IgD-negative memory B cell (primary cell): ENCODE results near the gene PBLD. TPM values are rescaled to one million over a fixed set of nuclear protein-coding genes. Genes with fewer than 3 reads are reported as not detected.
A peak's percentile ranks its signal among the peaks of the same experiment; 100 is the strongest.

Experiments
- H3K27ac Mint-ChIP-seq, 3 donors: one replicate each; pipeline ENCODE4 v1.8.0; 2020 to 2022; ENCODE audit warnings: mild to moderate bottlenecking in 3 of 3, mixed read lengths in 3 of 3, moderate library complexity in 1 of 3
- H3K27me3 Mint-ChIP-seq: one replicate; pipeline ENCODE4 v1.8.0; 2021; ENCODE audit warnings: mixed read lengths
- H3K36me3 Mint-ChIP-seq: one replicate; pipeline ENCODE4 v1.8.0; 2020; ENCODE audit warnings: mild to moderate bottlenecking, mixed read lengths
- H3K4me1 Mint-ChIP-seq, 3 donors: one replicate each; pipeline ENCODE4 v1.8.0; 2020 to 2022; ENCODE audit warnings: mixed read lengths in 3 of 3, mild to moderate bottlenecking in 1 of 3
- H3K4me3 Mint-ChIP-seq, 4 donors: one replicate each; pipeline ENCODE4 v1.8.0; 2020 to 2022; ENCODE audit warnings: mild to moderate bottlenecking in 4 of 4, mixed read lengths in 4 of 4, moderate library complexity in 3 of 4
- H3K9me3 Mint-ChIP-seq, 3 donors: one replicate each; pipeline ENCODE4 v1.8.0; 2020 to 2021; ENCODE audit warnings: mixed read lengths in 3 of 3, mild to moderate bottlenecking in 1 of 3
- polyA plus RNA-seq: library from polyadenylated mRNA; unstranded; fragments of 300-500 nt; fragmentation: Illumina TruSeq; gene quantifications from one replicate; pipeline ENCODE4 v1.2.3, GENCODE V29; 2021

Gene PBLD
- polyA plus RNA-seq, 1 donor from 2014 or later = 0.45 TPM

DNA sequence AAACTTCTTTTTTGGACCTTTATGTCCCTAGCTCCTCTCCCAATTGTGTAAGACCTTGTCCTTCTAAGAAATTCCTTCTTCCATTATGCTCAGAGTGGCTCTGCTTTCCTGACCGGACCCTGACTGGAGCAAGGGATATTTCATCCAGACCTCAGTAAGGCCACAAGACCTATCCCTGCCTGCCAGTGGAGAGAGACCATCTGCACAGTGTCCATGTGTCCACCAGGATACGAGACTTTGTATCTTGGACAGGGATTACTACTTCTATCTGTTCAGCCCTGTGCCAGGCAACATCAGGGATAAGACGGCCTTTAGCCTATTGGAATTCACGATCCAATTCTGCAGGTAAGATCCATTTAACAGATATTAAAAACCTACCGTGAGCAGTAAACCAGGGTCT lies 93.7 kb downstream of the PBLD start:
- H3K27me3 Mint-ChIP-seq = peaks cover 1% of the 10 kb centered on the region
- H3K9me3 Mint-ChIP-seq = no peaks in the 10 kb centered on the region
- H3K4me3 Mint-ChIP-seq = no peak overlapping the region
- no peak overlapping the region for H3K27ac Mint-ChIP-seq
- no peaks in the 10 kb centered on the region for H3K36me3 Mint-ChIP-seq
- H3K4me1 Mint-ChIP-seq = peaks cover 0 to 4% (median 1%) of the 10 kb centered on the region in 3 donors

DNA sequence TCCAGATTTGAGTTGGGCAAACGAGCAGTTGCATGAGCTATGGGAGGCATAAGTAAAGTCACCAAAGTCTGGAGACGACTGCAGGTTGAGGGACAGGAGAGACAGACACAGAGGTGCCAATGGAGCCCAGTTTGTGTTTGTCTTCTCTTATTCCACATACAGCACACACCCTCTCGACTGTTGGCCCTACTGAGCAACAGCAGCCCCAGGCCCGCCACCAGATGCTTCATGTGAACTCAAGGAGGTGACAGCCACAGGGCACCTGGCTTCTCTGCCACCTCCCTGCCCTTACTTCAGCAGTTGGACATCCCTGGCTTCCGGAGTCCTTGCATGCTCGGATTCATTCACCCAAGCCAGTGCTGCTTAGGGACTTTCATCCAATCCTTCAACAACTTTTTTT lies 94.4 kb downstream of the PBLD start:
- Mint-ChIP-seq H3K27me3 (peaks cover 1% of the 10 kb centered on the region), H3K27ac (no peak overlapping the region), H3K36me3 (no peaks in the 10 kb centered on the region)

DNA sequence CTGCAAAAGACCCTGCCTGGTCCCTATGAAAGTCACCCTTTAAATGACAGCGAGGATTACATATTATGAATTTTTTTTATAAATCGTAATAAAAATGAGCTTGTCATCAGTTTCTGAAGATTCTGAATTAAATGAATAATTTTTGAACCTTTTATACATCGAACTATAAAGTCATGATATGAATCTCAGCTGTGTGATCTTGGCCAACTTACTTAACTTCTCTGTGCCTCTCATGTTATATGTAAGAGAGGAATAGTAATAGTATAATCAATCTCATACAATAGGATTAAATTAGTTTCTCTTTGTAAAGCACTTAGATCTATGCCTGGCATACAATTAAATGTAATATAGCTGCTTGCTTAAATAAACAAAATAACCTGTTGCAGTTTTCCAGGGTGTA lies 95.6 kb downstream of the PBLD start:
- Mint-ChIP-seq H3K27me3 (peaks cover 7% of the 10 kb centered on the region), H3K9me3 (no peaks in the 10 kb centered on the region), H3K27ac (no peak overlapping the region), H3K36me3 (no peaks in the 10 kb centered on the region), H3K4me3 (no peak overlapping the region), H3K4me1 (peaks cover 0 to 5% (median 1%) of the 10 kb centered on the region in 3 donors)

More for the DNA sequence above, 94.4 kb downstream of the PBLD start:
- Mint-ChIP-seq H3K4me1 (peaks cover 0 to 4% (median 1%) of the 10 kb centered on the region in 3 donors), H3K9me3 (no peaks in the 10 kb centered on the region), H3K4me3 (no peak overlapping the region)

DNA sequence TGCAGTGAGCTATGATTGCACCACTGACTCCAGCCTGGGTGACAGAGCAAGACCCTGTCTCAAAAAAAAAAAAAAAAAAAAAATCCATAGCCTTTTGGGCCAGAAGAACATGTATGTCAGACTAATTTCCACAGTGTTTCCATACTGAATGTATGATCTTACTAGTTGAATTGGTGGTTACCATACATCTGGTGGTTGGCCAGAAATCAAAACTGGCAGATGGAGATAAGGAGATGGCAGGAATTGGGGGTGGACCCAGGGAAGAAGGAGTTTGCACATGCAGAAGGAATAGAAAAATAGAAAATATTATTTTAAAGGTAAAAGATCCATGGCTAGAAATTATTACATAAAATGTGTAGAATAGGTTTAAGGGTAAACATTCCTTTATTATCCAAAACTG lies 97.1 kb downstream of the PBLD start:
- no peaks in the 10 kb centered on the region for H3K9me3 Mint-ChIP-seq
- H3K27ac Mint-ChIP-seq = no peak overlapping the region
- H3K4me3 Mint-ChIP-seq = no peak overlapping the region
- peaks cover 0 to 14% (median 4%) of the 10 kb centered on the region in 3 donors for H3K4me1 Mint-ChIP-seq
- H3K27me3 Mint-ChIP-seq = peaks cover 15% of the 10 kb centered on the region
- no peaks in the 10 kb centered on the region for H3K36me3 Mint-ChIP-seq

DNA sequence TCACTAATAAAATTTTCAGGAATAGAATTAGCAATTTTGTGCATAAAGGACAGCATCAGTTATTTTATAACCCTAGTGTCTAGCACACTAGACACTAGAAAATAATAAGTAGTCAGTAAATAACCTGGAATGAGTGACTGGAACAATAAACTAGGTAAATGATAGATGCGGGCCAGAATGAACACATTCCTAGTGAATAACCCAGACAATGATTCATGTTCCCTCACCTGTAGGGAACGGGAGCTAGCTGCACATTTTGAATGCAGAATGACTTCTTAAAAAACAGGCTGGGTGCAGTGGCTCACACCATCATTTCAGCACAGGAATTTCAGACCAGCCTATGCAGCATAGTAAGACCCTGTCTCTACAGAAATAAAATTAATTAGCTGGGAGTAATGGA lies 97.6 kb downstream of the PBLD start:
- no peaks in the 10 kb centered on the region for H3K36me3 Mint-ChIP-seq
- no peaks in the 10 kb centered on the region for H3K9me3 Mint-ChIP-seq
- peaks cover 0 to 15% (median 4%) of the 10 kb centered on the region in 3 donors for H3K4me1 Mint-ChIP-seq
- H3K27me3 Mint-ChIP-seq = peaks cover 15% of the 10 kb centered on the region
- no peak overlapping the region for H3K4me3 Mint-ChIP-seq
- H3K27ac Mint-ChIP-seq = no peak overlapping the region

DNA sequence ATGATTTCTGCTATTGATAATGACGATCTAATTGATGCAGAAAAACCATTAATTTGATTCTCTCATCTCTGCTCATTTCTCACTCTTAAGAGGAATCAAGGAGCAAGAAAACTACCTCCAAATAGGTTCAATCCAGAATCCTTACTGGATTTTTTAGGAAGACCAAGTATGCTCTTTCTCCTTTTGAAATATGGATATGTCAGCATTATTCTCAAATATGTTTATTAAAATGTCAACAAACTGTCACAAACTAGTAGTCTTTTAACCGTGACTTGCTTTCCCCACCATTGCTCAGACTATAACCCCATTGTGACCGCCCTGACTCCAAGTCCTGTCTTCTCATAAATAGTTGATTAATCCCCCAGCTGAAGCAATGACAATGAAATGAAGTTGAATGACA lies 99.7 kb downstream of the PBLD start:
- Mint-ChIP-seq H3K36me3 (no peaks in the 10 kb centered on the region), H3K4me3 (peak overlapping the region in 2 of 4 donors; percentile 29 to 40), H3K4me1 (peaks cover 0 to 13% (median 3%) of the 10 kb centered on the region in 3 donors), H3K27ac (no peak overlapping the region), H3K9me3 (no peaks in the 10 kb centered on the region), H3K27me3 (peaks cover 19% of the 10 kb centered on the region)

Other genes starting within 250 kb of the PBLD start
- not detected for gene MYPN, start 223.4 kb downstream of the PBLD start, polyA plus RNA-seq
- not detected for gene ATOH7, start 100.8 kb downstream of the PBLD start, polyA plus RNA-seq
- gene HNRNPH3, start 864 bp downstream of the PBLD start, polyA plus RNA-seq = 122 TPM
- gene RUFY2, start 74.3 kb upstream of the PBLD start, polyA plus RNA-seq = 7.5 TPM
- 0.23 TPM for gene DNA2, start 139.0 kb upstream of the PBLD start, polyA plus RNA-seq
- 4.6 TPM for gene SLC25A16, start 194.6 kb upstream of the PBLD start, polyA plus RNA-seq
- gene TET1, start 227.4 kb upstream of the PBLD start, polyA plus RNA-seq = 1.0 TPM